ENCODE data around the gene CAMK1D.

Gene CAMK1D

GRCh38 chr10:12828736-12829135 is 479.4 kb downstream of the CAMK1D start:
- no peak overlapping the region for H3K4me3 ChIP-seq (ENCODE audit: low read depth, low read length)
- TF ChIP-seq, protein P1, sequence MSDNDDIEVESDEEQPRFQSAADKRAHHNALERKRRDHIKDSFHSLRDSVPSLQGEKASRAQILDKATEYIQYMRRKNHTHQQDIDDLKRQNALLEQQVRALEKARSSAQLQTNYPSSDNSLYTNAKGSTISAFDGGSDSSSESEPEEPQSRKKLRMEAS (IDR thresholded peaks at IDR 0.05; ENCODE audit: low read depth, low read length): no peak
- TF ChIP-seq POLR2A (IDR thresholded peaks at IDR 0.05; ENCODE audit: extremely low read depth, insufficient read length): no peak
- no peak for TF ChIP-seq MYC (IDR thresholded peaks at IDR 0.05; ENCODE audit: low read depth, low read length)
- no peak for TF ChIP-seq CTCF (IDR thresholded peaks at IDR 0.05; ENCODE audit: low read depth, low read length)
- no peak for DNase-seq (ENCODE audit: low read depth)

GRCh38 chr10:12829831-12830390 is 480.6 kb downstream of the CAMK1D start:
- DNase-seq (ENCODE audit: low read depth): no peak
- H3K4me3 ChIP-seq (ENCODE audit: low read depth, low read length): no peak overlapping the region
- TF ChIP-seq CTCF (IDR thresholded peaks at IDR 0.05; ENCODE audit: low read depth, low read length): no peak
- no peak for TF ChIP-seq POLR2A (IDR thresholded peaks at IDR 0.05; ENCODE audit: extremely low read depth, insufficient read length)
- TF ChIP-seq, protein P1 (IDR thresholded peaks at IDR 0.05; ENCODE audit: low read depth, low read length): no peak
- no peak for TF ChIP-seq MYC (IDR thresholded peaks at IDR 0.05; ENCODE audit: low read depth, low read length)

GRCh38 chr10:12832096-12832495 is 482.7 kb downstream of the CAMK1D start:
- TF ChIP-seq, protein P1 (IDR thresholded peaks at IDR 0.05; ENCODE audit: low read depth, low read length): no peak
- TF ChIP-seq POLR2A (IDR thresholded peaks at IDR 0.05; ENCODE audit: extremely low read depth, insufficient read length) (no peak), CTCF (IDR thresholded peaks at IDR 0.05; ENCODE audit: low read depth, low read length) (no peak), MYC (IDR thresholded peaks at IDR 0.05; ENCODE audit: low read depth, low read length) (no peak)
- no peak for DNase-seq (ENCODE audit: low read depth)
- H3K4me3 ChIP-seq (ENCODE audit: low read depth, low read length): no peak overlapping the region

- DNase-seq (ENCODE audit: low read depth): no peak
- TF ChIP-seq MYC (IDR thresholded peaks at IDR 0.05; ENCODE audit: low read depth, low read length): no peak
- no peak for TF ChIP-seq POLR2A (IDR thresholded peaks at IDR 0.05; ENCODE audit: extremely low read depth, insufficient read length)
- TF ChIP-seq, protein P1 (IDR thresholded peaks at IDR 0.05; ENCODE audit: low read depth, low read length): no peak
- no peak for TF ChIP-seq CTCF (IDR thresholded peaks at IDR 0.05; ENCODE audit: low read depth, low read length)
- H3K4me3 ChIP-seq (ENCODE audit: low read depth, low read length): no peak overlapping the region
Measured at GRCh38 chr10:12833451-12833850, 484.1 kb downstream of the CAMK1D start.

DNA sequence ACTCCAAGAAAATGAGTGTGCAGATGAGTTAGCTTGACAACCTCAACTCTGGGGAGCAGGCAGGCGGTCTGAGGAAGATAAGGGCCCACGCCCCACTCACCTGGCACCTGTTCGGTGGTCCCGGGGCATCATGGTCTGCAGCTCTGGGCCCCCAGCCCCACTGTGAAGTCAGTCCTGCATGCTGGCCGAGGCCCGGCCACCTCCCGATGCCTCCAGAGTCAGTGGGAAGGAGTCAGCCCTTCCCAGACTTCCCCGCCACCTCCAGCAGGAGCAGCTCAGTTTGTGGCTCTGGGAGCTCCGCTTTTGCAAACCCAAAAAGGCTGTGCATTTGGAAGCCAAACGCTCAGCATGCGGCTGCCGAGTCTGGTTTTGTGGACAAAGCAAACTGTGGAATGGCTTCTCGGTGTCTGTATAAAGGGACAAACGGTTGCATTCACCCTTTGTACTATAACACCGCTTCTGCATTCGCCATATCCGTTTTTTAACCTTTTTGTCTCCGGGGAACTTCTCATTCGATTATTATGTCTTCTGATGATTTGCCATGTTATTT is 484.8 kb downstream of the CAMK1D start:
- TF ChIP-seq CTCF (IDR thresholded peaks at IDR 0.05; ENCODE audit: low read depth, low read length) (no peak), POLR2A (IDR thresholded peaks at IDR 0.05; ENCODE audit: extremely low read depth, insufficient read length) (no peak), MYC (IDR thresholded peaks at IDR 0.05; ENCODE audit: low read depth, low read length) (no peak)
- TF ChIP-seq, protein P1 (IDR thresholded peaks at IDR 0.05; ENCODE audit: low read depth, low read length): no peak
- DNase-seq (ENCODE audit: low read depth): no peak
- no peak overlapping the region for H3K4me3 ChIP-seq (ENCODE audit: low read depth, low read length)

Data from NB4 (cell line).